Activated T-helper 17 cell treated with anti-CD3 and anti-CD28 coated beads, Interleukin-2, amount 50 U/mL, for 72 hours (primary cell): ENCODE data around the gene TEX52. TPM values are rescaled to one million over a fixed set of nuclear protein-coding genes. Genes with fewer than 3 reads are reported as not detected.

Experiments used
- ATAC-seq: fragments of 150-1000 bp; cut with Tn5 transposase; replicated peaks from 2 replicates; pipeline ENCODE4 v1.10.0; 2021; ENCODE audit warnings: mild to moderate bottlenecking, moderate library complexity
- H3K27ac Mint-ChIP-seq: one replicate; pipeline ENCODE4 v1.8.0; 2022; ENCODE audit warnings: mixed read lengths
- H3K27me3 Mint-ChIP-seq: one replicate; pipeline ENCODE4 v1.8.0; 2022; ENCODE audit warnings: mixed read lengths
- H3K36me3 Mint-ChIP-seq: one replicate; pipeline ENCODE4 v1.8.0; 2022; ENCODE audit warnings: low read depth, mild to moderate bottlenecking, mixed read lengths
- H3K4me1 Mint-ChIP-seq: one replicate; pipeline ENCODE4 v1.8.0; 2022; ENCODE audit warnings: mixed read lengths
- H3K4me3 Mint-ChIP-seq: one replicate; pipeline ENCODE4 v1.8.0; 2022; ENCODE audit warnings: mild to moderate bottlenecking, mixed read lengths
- H3K9me3 Mint-ChIP-seq: one replicate; pipeline ENCODE4 v1.8.0; 2022; ENCODE audit warnings: mixed read lengths
- total RNA-seq, 2 donors: library from RNA; stranded (reverse); gene quantifications; one replicate each; pipeline ENCODE4 v1.2.3, GENCODE V29; 2022

Gene TEX52
- total RNA-seq, 2 donors from 2014 or later = 0.35 TPM; not detected in 1

GRCh38 chr12:2803635-2804392 lies 53.0 kb downstream of the TEX52 start:
- H3K27ac Mint-ChIP-seq = no peak overlapping the region
- no peaks in the 10 kb centered on the region for H3K9me3 Mint-ChIP-seq
- no peak overlapping the region for H3K4me3 Mint-ChIP-seq
- H3K4me1 Mint-ChIP-seq = no peaks in the 10 kb centered on the region
- no peaks in the 10 kb centered on the region for H3K27me3 Mint-ChIP-seq
- ATAC-seq = no peak
- H3K36me3 Mint-ChIP-seq = peaks cover 79% of the 10 kb centered on the region

DNA sequence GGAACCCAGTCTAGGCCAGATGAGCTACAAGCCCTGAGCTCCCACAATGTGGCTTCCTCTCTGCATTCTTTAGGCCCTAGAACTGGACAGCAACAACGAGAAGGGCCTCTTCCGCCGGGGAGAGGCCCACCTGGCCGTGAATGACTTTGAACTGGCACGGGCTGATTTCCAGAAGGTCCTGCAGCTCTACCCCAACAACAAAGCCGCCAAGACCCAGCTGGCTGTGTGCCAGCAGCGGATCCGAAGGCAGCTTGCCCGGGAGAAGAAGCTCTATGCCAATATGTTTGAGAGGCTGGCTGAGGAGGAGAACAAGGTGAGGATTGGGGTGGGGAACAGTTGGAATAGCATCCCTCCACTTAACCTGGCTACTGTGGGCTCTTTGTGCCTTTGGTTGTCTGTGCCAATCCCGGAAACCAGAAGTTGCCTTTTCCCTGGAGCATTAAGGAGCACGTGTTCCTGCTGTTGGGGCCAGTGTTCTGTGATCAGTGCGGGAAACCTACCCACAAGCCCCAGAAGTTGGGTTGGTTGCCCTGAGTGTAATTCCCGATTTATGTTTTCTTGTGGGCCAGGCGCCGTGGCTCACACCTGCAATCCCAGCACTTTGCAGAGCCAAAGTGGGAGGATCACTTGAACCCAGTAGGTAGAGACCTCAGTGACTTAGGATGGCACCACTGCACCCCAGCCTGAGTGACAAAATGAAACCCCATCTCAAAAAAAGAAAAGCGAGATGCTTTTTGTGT lies 55.6 kb downstream of the TEX52 start:
- ATAC-seq = no peak
- no peaks in the 10 kb centered on the region for H3K27me3 Mint-ChIP-seq
- H3K9me3 Mint-ChIP-seq = no peaks in the 10 kb centered on the region
- H3K4me3 Mint-ChIP-seq = no peak overlapping the region
- no peak overlapping the region for H3K27ac Mint-ChIP-seq
- H3K36me3 Mint-ChIP-seq = peaks cover 99% of the 10 kb centered on the region
- peaks cover 13% of the 10 kb centered on the region for H3K4me1 Mint-ChIP-seq

DNA sequence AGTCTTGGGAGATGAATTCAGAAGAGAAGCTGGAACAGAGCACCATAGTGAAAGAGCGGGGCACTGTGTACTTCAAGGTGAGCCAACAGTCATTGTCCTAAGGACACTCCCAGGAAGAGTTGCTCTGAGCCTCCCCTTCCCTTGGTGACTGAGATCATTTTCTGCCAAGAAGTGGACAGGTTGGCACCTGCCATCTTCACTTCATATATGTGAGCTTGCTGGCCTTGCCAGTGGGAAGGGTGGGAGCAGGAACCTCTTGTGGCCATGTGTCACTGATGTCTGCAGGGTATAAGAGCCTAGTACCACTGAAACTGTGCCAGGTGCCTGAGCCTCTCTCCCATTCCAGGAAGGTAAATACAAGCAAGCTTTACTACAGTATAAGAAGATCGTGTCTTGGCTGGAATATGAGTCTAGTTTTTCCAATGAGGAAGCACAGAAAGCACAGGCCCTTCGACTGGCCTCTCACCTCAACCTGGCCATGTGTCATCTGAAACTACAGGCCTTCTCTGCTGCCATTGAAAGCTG lies 56.7 kb downstream of the TEX52 start:
- no peak overlapping the region for H3K27ac Mint-ChIP-seq
- H3K36me3 Mint-ChIP-seq = peaks cover 93% of the 10 kb centered on the region
- no peaks in the 10 kb centered on the region for H3K9me3 Mint-ChIP-seq
- no peak for ATAC-seq
- H3K27me3 Mint-ChIP-seq = no peaks in the 10 kb centered on the region
- no peak overlapping the region for H3K4me3 Mint-ChIP-seq
- peaks cover 14% of the 10 kb centered on the region for H3K4me1 Mint-ChIP-seq

Other genes with a start within 250 kb of the TEX52 start
- 100 to 1,000 TPM in 1 of 2 donors, 10 to 100 TPM in 1; 78.9 to 166 TPM for gene FKBP4, start 62.1 kb downstream of the TEX52 start, total RNA-seq
- 10 to 100 TPM; 34.8 to 43.8 TPM for gene ITFG2, start 44.4 kb downstream of the TEX52 start, total RNA-seq
- not detected for gene NRIP2, start 22.0 kb downstream of the TEX52 start, total RNA-seq
- 100 to 1,000 TPM in 1 of 2 donors, 10 to 100 TPM in 1; 73.8 to 134 TPM for gene FOXM1, start 20.1 kb upstream of the TEX52 start, total RNA-seq
- gene RHNO1, start 20.2 kb upstream of the TEX52 start, total RNA-seq = 10 to 100 TPM; 39.4 to 52.3 TPM
- gene TULP3, start 33.9 kb upstream of the TEX52 start, total RNA-seq = 10 to 100 TPM in 1 of 2 donors, 1 to 10 TPM in 1; 9.3 to 10.2 TPM
- 1 to 10 TPM; 3.1 to 3.7 TPM for gene TEAD4, start 102.4 kb upstream of the TEX52 start, total RNA-seq
- gene TSPAN9, start 220.3 kb upstream of the TEX52 start, total RNA-seq = 1 to 10 TPM in 1 of 2 donors, under 1 TPM in 1; 0.65 to 2.7 TPM